ENCODE data around the gene GREM2. TPM values are rescaled to one million over a fixed set of nuclear protein-coding genes. Genes with fewer than 3 reads are reported as not detected.

Gene GREM2
- total RNA-seq, 6 donors from 2014 or later, result 0.22 to 0.88 (median 0.39) TPM; not detected in 1

GRCh38 chr1:240595476-240595875, 16.5 kb downstream of the GREM2 start:
- H3K4me3 ChIP-seq, result no peak overlapping the region
- TF ChIP-seq EP300 (IDR thresholded peaks at IDR 0.05) (no peak), POLR2AphosphoS5 (IDR thresholded peaks at IDR 0.05) (no peak), CTCF (IDR thresholded peaks at IDR 0.05) (no peak), POLR2A (IDR thresholded peaks at IDR 0.05) (no peak)
- DNase-seq, result no peak
- ATAC-seq (ENCODE audit: low FRiP score in 2 of 2), result no peak
- no peaks in the 10 kb centered on the region for H3K9me3 ChIP-seq
- H3K36me3 ChIP-seq, result no peaks in the 10 kb centered on the region
- H3K27ac ChIP-seq, result no peak overlapping the region
- WGBS, 2 donors, result 79 to 86% methylated on average over 2 of the region's 2 CpGs
- H3K27me3 ChIP-seq, result no peaks in the 10 kb centered on the region
- H3K4me1 ChIP-seq, result no peaks in the 10 kb centered on the region

- 79 to 86% methylated on average over 3 of the region's 3 CpGs for WGBS, 2 donors
- Histone ChIP-seq H3K36me3 (no peaks in the 10 kb centered on the region), H3K4me1 (no peaks in the 10 kb centered on the region), H3K9me3 (no peaks in the 10 kb centered on the region), H3K27me3 (no peaks in the 10 kb centered on the region), H3K27ac (no peak overlapping the region), H3K4me3 (no peak overlapping the region)
- DNase-seq, result no peak
- ATAC-seq (ENCODE audit: low FRiP score in 2 of 2), result no peak
- TF ChIP-seq CTCF (IDR thresholded peaks at IDR 0.05) (no peak), POLR2AphosphoS5 (IDR thresholded peaks at IDR 0.05) (no peak), POLR2A (IDR thresholded peaks at IDR 0.05) (no peak), EP300 (IDR thresholded peaks at IDR 0.05) (no peak)
Observed at GRCh38 chr1:240591564-240591963, 20.4 kb downstream of the GREM2 start.

GRCh38 chr1:240591078-240591477, 20.9 kb downstream of the GREM2 start:
- no peak for TF ChIP-seq POLR2A (IDR thresholded peaks at IDR 0.05)
- no peak for TF ChIP-seq POLR2AphosphoS5 (IDR thresholded peaks at IDR 0.05)
- no peak for TF ChIP-seq CTCF (IDR thresholded peaks at IDR 0.05)
- TF ChIP-seq EP300 (IDR thresholded peaks at IDR 0.05), result no peak
- ATAC-seq (ENCODE audit: low FRiP score in 2 of 2), result no peak
- Histone ChIP-seq H3K9me3 (no peaks in the 10 kb centered on the region), H3K4me3 (no peak overlapping the region), H3K27me3 (no peaks in the 10 kb centered on the region), H3K4me1 (no peaks in the 10 kb centered on the region), H3K36me3 (no peaks in the 10 kb centered on the region), H3K27ac (no peak overlapping the region)
- 82 to 86% methylated on average over 5 of the region's 5 CpGs for WGBS, 2 donors
- no peak for DNase-seq

- Histone ChIP-seq H3K9me3 (no peaks in the 10 kb centered on the region), H3K27me3 (no peaks in the 10 kb centered on the region), H3K27ac (no peak overlapping the region), H3K4me3 (no peak overlapping the region), H3K36me3 (no peaks in the 10 kb centered on the region), H3K4me1 (no peaks in the 10 kb centered on the region)
- no peak for DNase-seq
- TF ChIP-seq POLR2A (IDR thresholded peaks at IDR 0.05), result no peak
- TF ChIP-seq POLR2AphosphoS5 (IDR thresholded peaks at IDR 0.05), result no peak
- TF ChIP-seq CTCF (IDR thresholded peaks at IDR 0.05), result no peak
- no peak for TF ChIP-seq EP300 (IDR thresholded peaks at IDR 0.05)
- no peak for ATAC-seq (ENCODE audit: low FRiP score in 2 of 2)
- WGBS, 2 donors, result 85 to 91% methylated on average over 5 of the region's 5 CpGs
Observed at GRCh38 chr1:240589585-240590110, 22.3 kb downstream of the GREM2 start.

- Histone ChIP-seq H3K36me3 (no peaks in the 10 kb centered on the region), H3K4me3 (no peak overlapping the region), H3K27me3 (no peaks in the 10 kb centered on the region), H3K27ac (no peak overlapping the region), H3K4me1 (no peaks in the 10 kb centered on the region), H3K9me3 (no peaks in the 10 kb centered on the region)
- TF ChIP-seq POLR2AphosphoS5 (IDR thresholded peaks at IDR 0.05), result no peak
- no peak for ATAC-seq (ENCODE audit: low FRiP score in 2 of 2)
- WGBS, 2 donors, result 83 to 85% methylated on average over 2 of the region's 2 CpGs
- DNase-seq, result no peak
Observed at GRCh38 chr1:240586006-240586405, 25.9 kb downstream of the GREM2 start.

Data from upper lobe of left lung (tissue), 6 donors.